SK-N-MC (cell line): ENCODE results near the gene DUSP2.
"Not testable (repeated sequence)": the region's sequence is repeated elsewhere in the genome, so short reads cannot be mapped to it uniquely, and the experiment has no call there.

Source experiments
- DNase-seq: peaks from one replicate; pipeline ENCODE4 v3.0.0-alpha.2; 2011; ENCODE audit warnings: low read depth, low spot score
- H3K27ac ChIP-seq: fragments of 200-600 bp; sonication (generic); 2 replicates; pipeline ENCODE4 v1.5.1; 2016; ENCODE audit warnings: mixed run types
- H3K36me3 ChIP-seq: fragments of 200-600 bp; sonication (generic); 2 replicates; pipeline ENCODE4 v1.6.1; 2017; ENCODE audit warnings: antibody characterized with exemption, low read length, mixed read lengths; ENCODE audit not compliant: insufficient read depth
- H3K4me3 ChIP-seq: fragments of 200-600 bp; sonication (generic); 2 replicates; pipeline ENCODE4 v1.5.1; 2016
- H3K9ac ChIP-seq: fragments of 200-600 bp; sonication (generic); 2 replicates; pipeline ENCODE4 v1.8.0; 2017; ENCODE audit warnings: mixed run types, mixed read lengths; ENCODE audit not compliant: insufficient read length
- H3K9me3 ChIP-seq: fragments of 200-600 bp; sonication (generic); 2 replicates; pipeline ENCODE4 v1.6.1; 2017; ENCODE audit warnings: low read depth, mild to moderate bottlenecking, antibody characterized with exemption, low read length, moderate library complexity, mixed read lengths
- EZH2 ChIP-seq: fragments of 200-600 bp; sonication (generic); IDR thresholded peaks from one replicate; pipeline ENCODE4 v1.6.1; 2017; ENCODE audit warnings: antibody characterized with exemption
- FOXP2 ChIP-seq: optimal IDR thresholded peaks from 2 replicates; pipeline ENCODE3; 2011; ENCODE audit warnings: mild to moderate bottlenecking, moderate library complexity; ENCODE audit not compliant: insufficient read depth; ENCODE audit errors: extremely low read length, control extremely low read depth
- POLR2AphosphoS5 ChIP-seq: IDR thresholded peaks from 2 replicates; pipeline ENCODE4 v1.6.1; 2012; ENCODE audit warnings: mild to moderate bottlenecking, low read depth, low read length, borderline replicate concordance

DUSP2 gene

DNA sequence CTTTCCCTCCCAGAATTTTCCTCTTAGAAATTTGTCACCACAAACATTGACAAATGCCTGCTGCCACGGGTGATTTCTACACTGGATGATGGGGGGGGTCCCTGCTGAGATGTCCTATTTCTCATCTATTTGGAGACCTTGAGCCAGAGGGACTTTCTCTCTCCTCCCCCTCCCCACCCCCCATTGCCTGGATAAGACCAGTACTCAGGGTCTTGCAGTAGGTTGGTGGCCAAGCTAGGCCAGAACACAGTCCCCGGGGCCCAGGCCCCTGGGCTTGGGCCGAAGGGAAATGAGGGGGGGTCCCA is 560 bp upstream of the DUSP2 start:
- TF ChIP-seq POLR2AphosphoS5 = no peak
- TF ChIP-seq EZH2 = no peak
- no peak for TF ChIP-seq FOXP2
- Histone ChIP-seq H3K9me3 (no peaks in the 10 kb centered on the region), H3K27ac (no peak overlapping the region), H3K36me3 (no peaks in the 10 kb centered on the region), H3K4me3 (no peak overlapping the region), H3K9ac (no peak overlapping the region)
- no peak for DNase-seq

DNA sequence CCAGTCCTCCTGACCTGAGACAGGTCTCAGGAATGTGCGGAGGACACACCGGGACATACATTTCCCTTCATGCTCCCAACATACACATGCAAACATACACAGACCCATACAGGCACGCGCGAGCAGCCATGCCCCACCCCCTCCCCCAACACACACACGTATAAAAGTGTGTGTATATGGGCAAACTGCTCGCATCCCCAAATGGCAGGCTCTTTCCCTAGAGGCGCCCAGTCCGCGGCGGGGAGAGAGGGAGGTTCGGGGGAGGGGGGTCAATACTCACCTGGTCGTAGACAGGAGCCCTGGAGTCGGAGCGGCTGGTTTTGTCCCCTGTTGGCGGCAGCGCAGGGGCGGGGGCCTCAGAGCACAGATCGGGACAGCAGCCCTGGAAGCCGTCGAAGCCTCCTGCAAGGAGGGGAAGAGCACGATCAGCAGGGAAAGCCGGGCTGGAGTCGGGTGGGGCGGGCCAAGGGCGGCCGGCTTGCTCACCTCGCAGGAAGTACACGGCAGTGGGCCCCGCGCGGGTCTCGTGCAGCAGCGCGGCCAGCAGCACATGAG is 682 bp downstream of the DUSP2 start:
- no peaks in the 10 kb centered on the region for H3K36me3 ChIP-seq
- no peak overlapping the region for H3K4me3 ChIP-seq
- no peak overlapping the region for H3K27ac ChIP-seq
- TF ChIP-seq EZH2 = no peak
- no peak for TF ChIP-seq POLR2AphosphoS5
- TF ChIP-seq FOXP2 = no peak
- no peaks in the 10 kb centered on the region for H3K9me3 ChIP-seq
- DNase-seq = no peak
- H3K9ac ChIP-seq = no peak overlapping the region

DNA sequence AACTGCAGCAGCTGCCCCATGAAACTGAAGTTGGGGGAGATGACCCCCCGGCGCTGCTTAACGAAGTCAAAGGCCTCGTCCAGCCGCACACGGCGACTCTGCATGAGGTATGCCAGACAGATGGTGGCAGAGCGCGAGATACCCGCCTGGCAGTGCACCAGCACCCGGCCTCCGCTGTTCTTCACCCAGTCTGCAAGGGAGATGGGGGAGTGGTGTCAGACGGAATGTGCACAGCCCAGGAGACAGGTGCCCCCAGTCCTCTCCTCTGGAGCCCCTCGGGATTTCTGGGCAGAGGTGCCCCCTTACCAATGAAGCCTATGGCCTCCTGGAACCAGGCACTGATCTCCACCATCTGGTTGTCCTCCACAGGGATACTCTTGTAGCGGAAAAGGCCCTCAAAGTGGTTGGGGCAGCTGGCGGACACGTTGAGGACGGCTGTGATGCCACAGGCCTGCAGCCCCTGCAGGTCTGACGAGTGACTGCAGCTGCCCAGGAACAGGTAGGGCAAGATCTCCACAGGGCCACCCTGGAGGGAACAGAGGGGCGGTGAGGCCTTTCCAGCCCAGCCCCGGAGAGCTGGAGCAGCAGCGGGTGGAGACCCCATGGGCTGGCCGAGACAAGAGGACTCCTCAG is 1.3 kb downstream of the DUSP2 start:
- TF ChIP-seq POLR2AphosphoS5 (no peak), EZH2 (no peak), FOXP2 (no peak)
- H3K9ac ChIP-seq = no peak overlapping the region
- H3K36me3 ChIP-seq = no peaks in the 10 kb centered on the region
- H3K27ac ChIP-seq = no peak overlapping the region
- no peak for DNase-seq
- no peaks in the 10 kb centered on the region for H3K9me3 ChIP-seq
- no peak overlapping the region for H3K4me3 ChIP-seq

DNA sequence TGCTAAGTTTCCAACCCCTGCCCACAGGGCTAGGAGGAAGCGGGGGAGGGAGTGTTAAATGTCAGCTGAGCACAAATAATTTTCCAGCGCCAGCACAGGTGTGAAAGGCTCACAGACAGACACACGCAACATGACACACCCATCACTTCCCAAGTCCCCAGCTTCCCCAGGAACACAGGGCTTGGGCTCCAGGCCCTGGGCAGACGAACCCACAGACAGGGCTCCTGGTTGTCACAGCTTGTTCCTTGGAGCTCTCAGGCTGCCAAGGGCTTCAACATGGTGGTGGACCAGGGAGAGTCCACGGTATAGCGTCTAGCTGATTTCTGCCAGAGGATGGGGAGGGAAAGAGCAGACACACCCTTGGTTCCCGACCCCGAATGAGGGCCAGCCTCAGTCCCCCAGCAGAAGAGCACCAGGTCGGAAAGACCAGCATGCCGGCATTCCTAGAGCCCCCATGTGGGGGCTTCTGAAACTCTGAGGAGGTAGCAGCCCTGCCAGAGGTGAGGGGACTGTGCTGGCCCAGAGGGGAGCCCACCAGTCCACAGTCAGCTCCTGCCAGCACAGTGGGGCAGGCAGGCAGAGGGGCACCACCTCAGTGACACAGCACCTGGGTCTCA is 1.9 kb downstream of the DUSP2 start:
- no peak overlapping the region for H3K9ac ChIP-seq
- TF ChIP-seq EZH2 (no peak), FOXP2 (no peak), POLR2AphosphoS5 (no peak)
- no peaks in the 10 kb centered on the region for H3K36me3 ChIP-seq
- no peak for DNase-seq
- H3K4me3 ChIP-seq = no peak overlapping the region
- no peak overlapping the region for H3K27ac ChIP-seq
- no peaks in the 10 kb centered on the region for H3K9me3 ChIP-seq

DNA sequence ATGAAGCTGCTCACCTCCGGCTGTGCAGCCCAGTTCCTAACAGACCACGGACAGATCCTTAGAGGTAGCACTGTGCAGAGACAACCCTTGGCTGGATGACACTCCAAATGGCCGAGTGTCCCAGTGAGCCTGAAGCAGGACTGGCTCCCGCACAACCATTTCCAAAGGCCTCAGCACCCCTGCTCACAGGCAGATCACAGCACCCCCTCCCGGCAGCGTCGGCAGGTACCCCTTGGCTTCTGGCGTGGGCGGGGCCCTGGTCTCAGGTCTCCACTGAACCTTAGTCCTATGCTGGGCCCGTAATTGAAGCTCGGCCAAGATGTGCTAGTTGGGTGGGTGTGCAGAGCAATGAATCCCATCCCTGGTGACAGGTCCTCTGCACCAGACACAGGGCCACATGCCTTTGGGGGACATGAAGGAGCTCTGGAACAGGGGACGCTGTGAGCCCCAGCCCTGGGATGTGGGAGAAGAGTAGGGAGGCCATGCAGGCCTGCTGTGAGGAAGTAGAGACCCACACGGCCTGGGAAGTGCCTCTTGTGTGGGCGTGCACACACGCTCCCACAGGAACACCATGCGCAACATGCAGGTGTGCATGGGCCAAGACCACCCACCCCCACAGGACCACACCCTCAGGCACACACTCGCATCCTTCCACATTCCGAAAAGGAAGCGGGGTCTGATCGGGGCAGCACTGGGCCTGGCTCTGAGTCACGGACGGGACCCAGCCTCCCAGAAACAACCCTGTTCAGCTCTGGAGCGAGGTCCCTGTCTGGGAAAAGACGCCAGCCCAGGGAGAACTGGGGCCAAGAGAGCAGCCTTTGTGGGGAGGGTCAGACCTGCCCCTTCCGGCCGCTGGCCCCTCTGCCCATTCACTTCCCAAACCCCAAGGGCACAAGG is 2.8 kb downstream of the DUSP2 start:
- Histone ChIP-seq H3K27ac (no peak overlapping the region), H3K4me3 (no peak overlapping the region), H3K36me3 (no peaks in the 10 kb centered on the region), H3K9me3 (no peaks in the 10 kb centered on the region), H3K9ac (no peak overlapping the region)
- DNase-seq = no peak
- no peak for TF ChIP-seq POLR2AphosphoS5
- no peak for TF ChIP-seq FOXP2
- no peak for TF ChIP-seq EZH2

DNA sequence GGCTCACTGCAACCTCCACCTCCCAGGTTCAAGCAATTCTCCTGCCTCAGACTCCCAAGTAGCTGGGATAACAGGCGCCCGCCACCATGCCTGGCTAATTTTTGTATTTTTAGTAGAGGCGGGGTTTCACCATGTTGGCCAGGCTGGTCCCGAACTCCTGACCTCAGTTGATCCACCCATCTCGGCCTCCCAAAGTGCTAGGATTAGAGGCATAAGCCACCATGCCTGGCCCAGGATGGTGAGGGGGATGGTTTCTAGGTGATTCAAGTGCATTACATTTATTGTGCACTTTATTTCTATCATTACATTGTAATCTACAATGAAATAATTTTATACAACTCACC is 3.6 kb downstream of the DUSP2 start:
- H3K27ac ChIP-seq, H3K4me3 ChIP-seq, DNase-seq, H3K36me3 ChIP-seq, H3K9ac ChIP-seq, H3K9me3 ChIP-seq: not testable (repeated sequence)

DNA sequence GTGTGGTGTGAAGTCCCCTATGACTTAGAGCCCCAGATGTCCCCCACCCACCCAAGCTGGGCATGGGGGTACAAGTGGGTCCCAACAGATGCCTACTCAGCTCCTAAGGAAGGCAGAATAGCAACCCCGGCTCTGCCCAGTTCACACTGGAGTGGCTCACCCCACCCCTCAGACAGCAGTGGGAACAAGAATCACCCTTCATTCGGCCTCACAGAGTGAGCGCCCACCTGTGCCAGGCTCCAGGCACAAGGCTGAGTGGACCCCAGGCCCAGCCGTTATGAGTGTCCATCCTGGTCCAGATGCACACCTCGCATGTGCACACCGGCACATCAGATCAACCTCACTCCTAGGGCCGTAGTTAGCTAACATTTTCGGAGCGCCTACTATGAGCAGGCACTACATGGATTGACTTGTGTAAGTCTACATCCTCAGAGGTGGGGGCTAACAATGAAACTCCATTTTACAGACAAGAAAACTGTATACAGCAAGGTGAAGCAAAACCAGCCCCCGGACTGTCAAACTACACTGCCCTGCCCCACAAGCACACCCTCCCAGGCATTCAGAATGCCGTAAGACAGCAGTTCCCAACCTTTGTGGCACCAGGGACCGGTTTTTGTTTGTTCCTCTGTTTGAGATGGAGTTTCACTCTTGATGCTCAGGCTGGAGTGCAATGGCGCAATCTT is 4.2 kb downstream of the DUSP2 start:
- Histone ChIP-seq H3K27ac (no peak overlapping the region), H3K36me3 (no peaks in the 10 kb centered on the region), H3K9ac (no peak overlapping the region), H3K4me3 (no peak overlapping the region), H3K9me3 (no peaks in the 10 kb centered on the region)
- DNase-seq = no peak
- no peak for TF ChIP-seq POLR2AphosphoS5
- no peak for TF ChIP-seq FOXP2
- TF ChIP-seq EZH2 = no peak

DNA sequence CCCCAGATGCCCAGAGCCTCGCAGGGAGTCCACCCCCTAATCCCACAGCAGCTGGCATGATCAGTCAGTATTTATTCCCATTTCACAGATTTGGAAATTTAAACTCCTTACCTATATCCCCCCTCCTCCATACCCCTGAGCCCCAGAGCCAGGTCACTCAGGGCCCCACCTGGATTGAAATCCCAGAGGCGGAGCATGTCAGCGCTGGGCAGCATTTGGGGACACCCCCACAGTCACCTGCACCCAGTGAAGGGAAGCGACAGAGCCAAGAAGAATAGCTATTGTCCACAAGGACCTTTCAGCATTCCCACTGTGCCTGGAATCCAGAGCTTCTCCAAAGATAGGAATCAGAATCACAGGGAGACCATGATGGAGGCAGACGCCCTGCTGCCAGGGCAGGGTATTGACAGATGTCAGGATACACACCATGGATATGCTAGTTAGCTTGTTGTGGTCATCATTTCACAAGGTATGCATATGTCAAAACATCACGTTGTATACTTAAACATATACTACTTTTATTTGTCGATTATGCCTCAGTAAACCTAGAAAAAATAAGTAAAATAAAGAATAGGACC is 6.0 kb downstream of the DUSP2 start:
- Histone ChIP-seq H3K9ac (no peak overlapping the region), H3K27ac (no peak overlapping the region), H3K9me3 (no peaks in the 10 kb centered on the region), H3K36me3 (no peaks in the 10 kb centered on the region), H3K4me3 (no peak overlapping the region)
- TF ChIP-seq FOXP2 (no peak), EZH2 (no peak), POLR2AphosphoS5 (no peak)
- DNase-seq = no peak
